NCI-H226 (cell line): Measurements from ENCODE around the gene SLC25A27.
"Not testable (repeated sequence)": the region's sequence is repeated elsewhere in the genome, so short reads cannot be mapped to it uniquely, and the experiment has no call there.

Source experiments
- DNase-seq: peaks from one replicate; pipeline ENCODE4 v3.0.0-alpha.2; 2015

Gene SLC25A27

GRCh38 chr6:46652603-46653438, at the start of gene SLC25A27, which contains the start of gene CYP39A1:
Gene SLC25A27 (plus strand): TSS chr6:46652975. CDS start chr6:46653193, 218 bp downstream.
Gene CYP39A1 (minus strand): TSS chr6:46652818. CDS start chr6:46652582, 236 bp downstream.
- DNase-seq: peak; percentile 90

- no peak for DNase-seq
These were observed 47.5 kb upstream of the SLC25A27 start for GRCh38 chr6:46605091-46605797.

GRCh38 chr6:46606338-46606737, 46.4 kb upstream of the SLC25A27 start:
- DNase-seq: no peak

GRCh38 chr6:46610862-46611553, 41.8 kb upstream of the SLC25A27 start:
- no peak for DNase-seq

GRCh38 chr6:46612645-46613044, 40.1 kb upstream of the SLC25A27 start:
- no peak for DNase-seq

GRCh38 chr6:46618726-46619125, 34.0 kb upstream of the SLC25A27 start:
- no peak for DNase-seq

- no peak for DNase-seq
These were observed 26.4 kb upstream of the SLC25A27 start for GRCh38 chr6:46626228-46626909.

- no peak for DNase-seq
These were observed 25.8 kb upstream of the SLC25A27 start for GRCh38 chr6:46626976-46627375.

- no peak for DNase-seq
These were observed 24.3 kb upstream of the SLC25A27 start for GRCh38 chr6:46628498-46628897.

GRCh38 chr6:46628976-46629375, 23.8 kb upstream of the SLC25A27 start:
- no peak for DNase-seq

- no peak for DNase-seq
These were observed 23.1 kb upstream of the SLC25A27 start for GRCh38 chr6:46629691-46630090.

- no peak for DNase-seq
These were observed 20.7 kb upstream of the SLC25A27 start for GRCh38 chr6:46632053-46632452.

GRCh38 chr6:46635462-46635861, 17.3 kb upstream of the SLC25A27 start:
- no peak for DNase-seq

GRCh38 chr6:46637145-46637544, 15.6 kb upstream of the SLC25A27 start:
- DNase-seq: peak; percentile 71

- no peak for DNase-seq
These were observed 14.8 kb upstream of the SLC25A27 start for GRCh38 chr6:46637933-46638332.

- DNase-seq: peak; percentile 40
These were observed 14.1 kb upstream of the SLC25A27 start for GRCh38 chr6:46638650-46639049.

GRCh38 chr6:46642928-46643751, 9.6 kb upstream of the SLC25A27 start:
- DNase-seq: peak; percentile 12

GRCh38 chr6:46645265-46645664, 7.5 kb upstream of the SLC25A27 start:
- no peak for DNase-seq

- not testable (repeated sequence) for DNase-seq
These were observed 4.7 kb upstream of the SLC25A27 start for GRCh38 chr6:46648108-46648507.

GRCh38 chr6:46648869-46649492, 3.8 kb upstream of the SLC25A27 start:
- no peak for DNase-seq

GRCh38 chr6:46651006-46651405, 1.8 kb upstream of the SLC25A27 start:
- DNase-seq: no peak
